HepG2 (cell line): ENCODE data around the gene UXS1. TPM values are rescaled to one million over a fixed set of nuclear protein-coding genes. Genes with fewer than 3 reads are reported as not detected.

ENCODE experiments used
- ARID2 ChIP-seq: sonication (generic); formaldehyde crosslinking; IDR thresholded peaks from 2 replicates; pipeline ENCODE4 v1.8.1; 2022; ENCODE audit warnings: mild to moderate bottlenecking, missing genetic modification reagents, borderline replicate concordance
- EP300 ChIP-seq, 3 experiments: sonication (generic) in 1 of 3; formaldehyde crosslinking in 1 of 3; IDR thresholded peaks; 2 replicates each; pipeline versions ENCODE4 v1.5.1 to v1.6.1; 2011 to 2020; ENCODE audit warnings: low read depth in 2 of 3, low read length in 2 of 3, borderline replicate concordance in 1 of 3, improper control_type of control experiment in 1 of 3, mild to moderate bottlenecking in 1 of 3, missing genetic modification reagents in 1 of 3, moderate library complexity in 1 of 3
- ERF ChIP-seq: IDR thresholded peaks from 2 replicates; pipeline ENCODE4 v1.6.1; 2018; ENCODE audit warnings: missing biosample characterization, missing genetic modification reagents
- FOXA3 ChIP-seq: IDR thresholded peaks from 2 replicates; pipeline ENCODE4 v1.6.1; 2016; ENCODE audit warnings: missing genetic modification reagents, missing compliant biosample characterization
- JUN ChIP-seq: sonication (generic); formaldehyde crosslinking; IDR thresholded peaks from 2 replicates; pipeline ENCODE4 v1.4.0; 2020; ENCODE audit warnings: mild to moderate bottlenecking, missing genetic modification reagents
- KLF16 ChIP-seq, 2 experiments: sonication (generic) in 1 of 2; formaldehyde crosslinking in 1 of 2; IDR thresholded peaks; 2 replicates each; pipeline versions ENCODE4 v1.6.1 to v1.8.0; 2016 to 2023; ENCODE audit warnings: missing genetic modification reagents in 2 of 2, missing compliant biosample characterization in 1 of 2
- MYC ChIP-seq: sonication (generic); formaldehyde crosslinking; IDR thresholded peaks from 2 replicates; pipeline ENCODE4 v1.9.0; 2021; ENCODE audit warnings: missing genetic modification reagents, borderline replicate concordance
- NFRKB ChIP-seq: fragments of 450-650 bp; IDR thresholded peaks from 2 replicates; pipeline ENCODE4 v1.6.1; 2017
- NR2F1 ChIP-seq, 2 experiments: fragments of 450-650 bp in 1 of 2; formaldehyde crosslinking in 1 of 2; IDR thresholded peaks; 2 replicates each; pipeline versions ENCODE4 v1.5.0 to v1.6.1; 2016 to 2020; ENCODE audit warnings: mild to moderate bottlenecking in 1 of 2, missing compliant biosample characterization in 1 of 2, missing genetic modification reagents in 1 of 2, moderate library complexity in 1 of 2
- NR2F2 ChIP-seq: IDR thresholded peaks from 2 replicates; pipeline ENCODE4 v1.6.1; 2012; ENCODE audit warnings: low read depth, inconsistent platforms, borderline replicate concordance
- SAP130 ChIP-seq: IDR thresholded peaks from 2 replicates; pipeline ENCODE4 v1.6.1; 2016; ENCODE audit warnings: low read depth
- polyA plus RNA-seq, 8 experiments: library from polyadenylated mRNA; depleted of rRNA in 3 of 8; stranded (reverse) in 7 of 8; unstranded in 1 of 8; fragments of >200 nt; fragmentation: Illumina TruSeq in 4 of 8; extraction: Trizol in 4 of 8; gene quantifications; 2 replicates each; pipeline versions ENCODE4 v1.2.1 to v1.2.3, GENCODE V29; 2011 to 2016; ENCODE audit warnings: low read depth in 4 of 8, missing spikeins in 1 of 8, mixed read lengths in 1 of 8; ENCODE audit not compliant: insufficient read depth in 1 of 8
- total RNA-seq, 5 experiments: library from RNA; depleted of rRNA; stranded (reverse); fragments of >200 nt; fragmentation: Illumina TruSeq; extraction: Trizol; gene quantifications; 2 replicates each; pipeline ENCODE4 v1.2.3, GENCODE V29; 2016; ENCODE audit warnings: low read depth in 1 of 5
- TF ChIP-seq, protein P1 (sequence below): sonication (generic); formaldehyde crosslinking; IDR thresholded peaks from 2 replicates; pipeline ENCODE4 v1.4.0; 2020; ENCODE audit warnings: mild to moderate bottlenecking, missing genetic modification reagents
- TF ChIP-seq, protein P2 (sequence below), 2 experiments: sonication (generic) in 1 of 2; formaldehyde crosslinking in 1 of 2; IDR thresholded peaks; 2 replicates each; pipeline versions ENCODE4 v1.4.0 to v1.6.1; 2018 to 2020; ENCODE audit warnings: missing genetic modification reagents in 2 of 2, borderline replicate concordance in 1 of 2, low read depth in 1 of 2, mild to moderate bottlenecking in 1 of 2, missing biosample characterization in 1 of 2
- TF ChIP-seq, protein P3 (sequence below): sonication (generic); formaldehyde crosslinking; IDR thresholded peaks from 2 replicates; pipeline ENCODE4 v1.4.0; 2020; ENCODE audit warnings: missing genetic modification reagents, borderline replicate concordance
- TF ChIP-seq, protein P4 (sequence below): sonication (generic); formaldehyde crosslinking; conservative IDR thresholded peaks from 2 replicates; pipeline ENCODE4 v1.4.0; 2020; ENCODE audit warnings: mild to moderate bottlenecking, missing genetic modification reagents, moderate library complexity

UXS1 gene
- total and polyA plus RNA-seq, 2 of the 13 experiments (the other 11 are each of a cell fraction or from before 2014, with no cell fraction given): 53.3 to 110 TPM

DNA sequence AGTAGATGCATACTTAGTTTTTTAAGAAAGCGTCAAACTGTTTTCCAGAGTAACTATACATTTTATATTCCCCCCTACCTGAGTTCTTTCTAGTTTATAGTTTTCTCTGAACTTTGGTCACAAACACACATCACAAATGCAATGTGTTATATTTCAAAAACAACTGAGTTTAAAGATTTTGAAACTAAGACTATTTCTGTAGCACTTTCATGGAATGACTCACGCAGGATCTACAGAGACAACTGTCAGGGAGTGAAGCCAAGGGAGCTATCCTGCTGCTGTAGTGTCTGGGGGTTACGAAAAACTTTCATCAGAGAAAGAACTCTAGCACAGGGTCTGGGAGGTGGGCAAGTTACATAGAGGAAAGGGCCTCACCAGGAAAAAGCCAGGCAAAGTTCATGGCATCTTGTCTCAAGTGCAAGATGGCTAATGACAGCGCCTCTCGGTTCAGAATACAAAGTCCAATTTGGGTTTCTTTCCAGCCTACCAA lies 66.8 kb downstream of the UXS1 start (continued):
- TF ChIP-seq, protein P1, sequence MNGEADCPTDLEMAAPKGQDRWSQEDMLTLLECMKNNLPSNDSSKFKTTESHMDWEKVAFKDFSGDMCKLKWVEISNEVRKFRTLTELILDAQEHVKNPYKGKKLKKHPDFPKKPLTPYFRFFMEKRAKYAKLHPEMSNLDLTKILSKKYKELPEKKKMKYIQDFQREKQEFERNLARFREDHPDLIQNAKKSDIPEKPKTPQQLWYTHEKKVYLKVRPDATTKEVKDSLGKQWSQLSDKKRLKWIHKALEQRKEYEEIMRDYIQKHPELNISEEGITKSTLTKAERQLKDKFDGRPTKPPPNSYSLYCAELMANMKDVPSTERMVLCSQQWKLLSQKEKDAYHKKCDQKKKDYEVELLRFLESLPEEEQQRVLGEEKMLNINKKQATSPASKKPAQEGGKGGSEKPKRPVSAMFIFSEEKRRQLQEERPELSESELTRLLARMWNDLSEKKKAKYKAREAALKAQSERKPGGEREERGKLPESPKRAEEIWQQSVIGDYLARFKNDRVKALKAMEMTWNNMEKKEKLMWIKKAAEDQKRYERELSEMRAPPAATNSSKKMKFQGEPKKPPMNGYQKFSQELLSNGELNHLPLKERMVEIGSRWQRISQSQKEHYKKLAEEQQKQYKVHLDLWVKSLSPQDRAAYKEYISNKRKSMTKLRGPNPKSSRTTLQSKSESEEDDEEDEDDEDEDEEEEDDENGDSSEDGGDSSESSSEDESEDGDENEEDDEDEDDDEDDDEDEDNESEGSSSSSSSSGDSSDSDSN (CRISPR knock-in tag): 0 out of 2 replicates have a peak, but pooled peaks have one; percentile 34
- TF ChIP-seq NR2F1 (CRISPR knock-in tag; IDR thresholded peaks at IDR 0.05) (peak in 1 of 2 experiments; percentile 51; a peak in 1 of 4 replicates), ERF (CRISPR knock-in tag) (0 out of 2 replicates have a peak, but pooled peaks have one; percentile 15), NFRKB (no peak), MYC (CRISPR knock-in tag) (no peak), JUN (0 out of 2 replicates have a peak, but pooled peaks have one; percentile 24), NR2F2 (peak; percentile 4; the same call in 1 of the 2 replicates), KLF16 (CRISPR knock-in tag; IDR thresholded peaks at IDR 0.05) (no peak; a peak in 1 of 4 replicates), FOXA3 (CRISPR knock-in tag) (0 out of 2 replicates have a peak, but pooled peaks have one; percentile 3), EP300 (IDR thresholded peaks at IDR 0.05; ENCODE audit: low read depth in 2 of 2, low read length in 2 of 2) (peak in 1 of 2 experiments; percentile 56; a peak in 1 of 4 replicates), EP300 (CRISPR knock-in tag; IDR thresholded peaks at IDR 0.05; ENCODE audit: borderline replicate concordance) (no peak), SAP130 (CRISPR knock-in tag) (peak; percentile 69), ARID2 (CRISPR knock-in tag) (0 out of 2 replicates have a peak, but pooled peaks have one; percentile 39)
- TF ChIP-seq, protein P2, sequence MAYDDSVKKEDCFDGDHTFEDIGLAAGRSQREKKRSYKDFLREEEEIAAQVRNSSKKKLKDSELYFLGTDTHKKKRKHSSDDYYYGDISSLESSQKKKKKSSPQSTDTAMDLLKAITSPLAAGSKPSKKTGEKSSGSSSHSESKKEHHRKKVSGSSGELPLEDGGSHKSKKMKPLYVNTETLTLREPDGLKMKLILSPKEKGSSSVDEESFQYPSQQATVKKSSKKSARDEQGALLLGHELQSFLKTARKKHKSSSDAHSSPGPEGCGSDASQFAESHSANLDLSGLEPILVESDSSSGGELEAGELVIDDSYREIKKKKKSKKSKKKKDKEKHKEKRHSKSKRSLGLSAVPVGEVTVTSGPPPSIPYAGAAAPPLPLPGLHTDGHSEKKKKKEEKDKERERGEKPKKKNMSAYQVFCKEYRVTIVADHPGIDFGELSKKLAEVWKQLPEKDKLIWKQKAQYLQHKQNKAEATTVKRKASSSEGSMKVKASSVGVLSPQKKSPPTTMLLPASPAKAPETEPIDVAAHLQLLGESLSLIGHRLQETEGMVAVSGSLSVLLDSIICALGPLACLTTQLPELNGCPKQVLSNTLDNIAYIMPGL (CRISPR knock-in tag; IDR thresholded peaks at IDR 0.05; ENCODE audit: borderline replicate concordance in 1 of 2, low read depth in 1 of 2): 0 out of 4 replicates have a peak, but pooled peaks of 1 of the 2 experiments have one; percentile 21
- TF ChIP-seq, protein P3, sequence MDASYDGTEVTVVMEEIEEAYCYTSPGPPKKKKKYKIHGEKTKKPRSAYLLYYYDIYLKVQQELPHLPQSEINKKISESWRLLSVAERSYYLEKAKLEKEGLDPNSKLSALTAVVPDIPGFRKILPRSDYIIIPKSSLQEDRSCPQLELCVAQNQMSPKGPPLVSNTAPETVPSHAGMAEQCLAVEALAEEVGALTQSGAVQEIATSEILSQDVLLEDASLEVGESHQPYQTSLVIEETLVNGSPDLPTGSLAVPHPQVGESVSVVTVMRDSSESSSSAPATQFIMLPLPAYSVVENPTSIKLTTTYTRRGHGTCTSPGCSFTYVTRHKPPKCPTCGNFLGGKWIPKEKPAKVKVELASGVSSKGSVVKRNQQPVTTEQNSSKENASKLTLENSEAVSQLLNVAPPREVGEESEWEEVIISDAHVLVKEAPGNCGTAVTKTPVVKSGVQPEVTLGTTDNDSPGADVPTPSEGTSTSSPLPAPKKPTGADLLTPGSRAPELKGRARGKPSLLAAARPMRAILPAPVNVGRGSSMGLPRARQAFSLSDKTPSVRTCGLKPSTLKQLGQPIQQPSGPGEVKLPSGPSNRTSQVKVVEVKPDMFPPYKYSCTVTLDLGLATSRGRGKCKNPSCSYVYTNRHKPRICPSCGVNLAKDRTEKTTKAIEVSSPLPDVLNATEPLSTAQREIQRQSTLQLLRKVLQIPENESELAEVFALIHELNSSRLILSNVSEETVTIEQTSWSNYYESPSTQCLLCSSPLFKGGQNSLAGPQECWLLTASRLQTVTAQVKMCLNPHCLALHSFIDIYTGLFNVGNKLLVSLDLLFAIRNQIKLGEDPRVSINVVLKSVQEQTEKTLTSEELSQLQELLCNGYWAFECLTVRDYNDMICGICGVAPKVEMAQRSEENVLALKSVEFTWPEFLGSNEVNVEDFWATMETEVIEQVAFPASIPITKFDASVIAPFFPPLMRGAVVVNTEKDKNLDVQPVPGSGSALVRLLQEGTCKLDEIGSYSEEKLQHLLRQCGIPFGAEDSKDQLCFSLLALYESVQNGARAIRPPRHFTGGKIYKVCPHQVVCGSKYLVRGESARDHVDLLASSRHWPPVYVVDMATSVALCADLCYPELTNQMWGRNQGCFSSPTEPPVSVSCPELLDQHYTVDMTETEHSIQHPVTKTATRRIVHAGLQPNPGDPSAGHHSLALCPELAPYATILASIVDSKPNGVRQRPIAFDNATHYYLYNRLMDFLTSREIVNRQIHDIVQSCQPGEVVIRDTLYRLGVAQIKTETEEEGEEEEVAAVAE (CRISPR knock-in tag): no peak
- TF ChIP-seq, protein P4, sequence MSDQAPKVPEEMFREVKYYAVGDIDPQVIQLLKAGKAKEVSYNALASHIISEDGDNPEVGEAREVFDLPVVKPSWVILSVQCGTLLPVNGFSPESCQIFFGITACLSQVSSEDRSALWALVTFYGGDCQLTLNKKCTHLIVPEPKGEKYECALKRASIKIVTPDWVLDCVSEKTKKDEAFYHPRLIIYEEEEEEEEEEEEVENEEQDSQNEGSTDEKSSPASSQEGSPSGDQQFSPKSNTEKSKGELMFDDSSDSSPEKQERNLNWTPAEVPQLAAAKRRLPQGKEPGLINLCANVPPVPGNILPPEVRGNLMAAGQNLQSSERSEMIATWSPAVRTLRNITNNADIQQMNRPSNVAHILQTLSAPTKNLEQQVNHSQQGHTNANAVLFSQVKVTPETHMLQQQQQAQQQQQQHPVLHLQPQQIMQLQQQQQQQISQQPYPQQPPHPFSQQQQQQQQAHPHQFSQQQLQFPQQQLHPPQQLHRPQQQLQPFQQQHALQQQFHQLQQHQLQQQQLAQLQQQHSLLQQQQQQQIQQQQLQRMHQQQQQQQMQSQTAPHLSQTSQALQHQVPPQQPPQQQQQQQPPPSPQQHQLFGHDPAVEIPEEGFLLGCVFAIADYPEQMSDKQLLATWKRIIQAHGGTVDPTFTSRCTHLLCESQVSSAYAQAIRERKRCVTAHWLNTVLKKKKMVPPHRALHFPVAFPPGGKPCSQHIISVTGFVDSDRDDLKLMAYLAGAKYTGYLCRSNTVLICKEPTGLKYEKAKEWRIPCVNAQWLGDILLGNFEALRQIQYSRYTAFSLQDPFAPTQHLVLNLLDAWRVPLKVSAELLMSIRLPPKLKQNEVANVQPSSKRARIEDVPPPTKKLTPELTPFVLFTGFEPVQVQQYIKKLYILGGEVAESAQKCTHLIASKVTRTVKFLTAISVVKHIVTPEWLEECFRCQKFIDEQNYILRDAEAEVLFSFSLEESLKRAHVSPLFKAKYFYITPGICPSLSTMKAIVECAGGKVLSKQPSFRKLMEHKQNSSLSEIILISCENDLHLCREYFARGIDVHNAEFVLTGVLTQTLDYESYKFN (CRISPR knock-in tag): peak; percentile 85
